Neural crest cell (in vitro differentiated cells): ENCODE measurements around the gene SELENOW. TPM values are rescaled to one million over a fixed set of nuclear protein-coding genes. Genes with fewer than 3 reads are reported as not detected.

Experiments used
- DNase-seq: peaks from one replicate; pipeline ENCODE4 v3.0.0; 2021; ENCODE audit warnings: low read depth, mixed read lengths, low spot score
- H3K27ac Mint-ChIP-seq: one replicate; pipeline ENCODE4 v1.8.0; 2021; ENCODE audit warnings: mild to moderate bottlenecking, mixed read lengths; ENCODE audit not compliant: unreplicated experiment
- H3K27me3 Mint-ChIP-seq: 2 replicates; pipeline ENCODE4 v1.8.0; 2021; ENCODE audit warnings: low read depth, mild to moderate bottlenecking, mixed read lengths
- H3K36me3 Mint-ChIP-seq: 2 replicates; pipeline ENCODE4 v1.8.0; 2021; ENCODE audit warnings: low read depth, mild to moderate bottlenecking, mixed read lengths
- H3K4me1 Mint-ChIP-seq: 2 replicates; pipeline ENCODE4 v1.8.0; 2021; ENCODE audit warnings: mixed read lengths
- H3K4me3 Mint-ChIP-seq: one replicate; pipeline ENCODE4 v1.8.0; 2021; ENCODE audit warnings: mild to moderate bottlenecking, mixed read lengths
- H3K9me3 Mint-ChIP-seq: 2 replicates; pipeline ENCODE4 v1.8.0; 2021; ENCODE audit warnings: mixed read lengths
- total RNA-seq: library from RNA; stranded (reverse); gene quantifications from 2 replicates; pipeline ENCODE4 v1.2.1, GENCODE V29; 2021
- TF ChIP-seq, protein P1 (sequence below): fragments of 200-600 bp; sonication (generic); conservative IDR thresholded peaks from 2 replicates; pipeline ENCODE4 v1.5.0; 2021; ENCODE audit warnings: antibody characterized with exemption, mild to moderate bottlenecking

The SELENOW gene
- total RNA-seq, 1 donor from 2014 or later: 175 TPM

DNA sequence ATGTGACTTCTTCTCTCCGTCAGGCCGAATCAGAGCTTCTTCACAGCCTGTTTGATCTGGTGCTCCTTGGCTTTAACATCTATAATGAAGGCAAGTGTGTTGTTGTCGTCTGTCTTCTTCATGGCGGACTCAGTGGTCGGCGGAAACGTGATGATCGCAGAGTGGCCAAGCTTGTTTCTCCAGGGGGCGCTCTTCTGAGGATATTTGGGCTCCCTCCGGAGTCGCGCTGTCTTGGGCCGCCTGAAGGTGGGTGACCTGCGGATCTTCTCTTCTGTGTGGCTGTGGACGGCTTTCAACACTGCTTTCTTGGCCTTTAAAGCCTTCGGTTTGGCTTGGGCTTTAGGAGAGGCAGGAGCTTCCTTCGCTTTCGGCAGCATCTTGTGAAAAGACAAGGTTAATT lies 16.0 kb downstream of the SELENOW start:
- no peaks in the 10 kb centered on the region for H3K4me1 Mint-ChIP-seq
- no peaks in the 10 kb centered on the region for H3K9me3 Mint-ChIP-seq
- peaks cover 11% of the 10 kb centered on the region for H3K27me3 Mint-ChIP-seq
- no peak overlapping the region for H3K27ac Mint-ChIP-seq
- H3K36me3 Mint-ChIP-seq: peaks cover 3% of the 10 kb centered on the region
- no peak for DNase-seq
- TF ChIP-seq, protein P1, sequence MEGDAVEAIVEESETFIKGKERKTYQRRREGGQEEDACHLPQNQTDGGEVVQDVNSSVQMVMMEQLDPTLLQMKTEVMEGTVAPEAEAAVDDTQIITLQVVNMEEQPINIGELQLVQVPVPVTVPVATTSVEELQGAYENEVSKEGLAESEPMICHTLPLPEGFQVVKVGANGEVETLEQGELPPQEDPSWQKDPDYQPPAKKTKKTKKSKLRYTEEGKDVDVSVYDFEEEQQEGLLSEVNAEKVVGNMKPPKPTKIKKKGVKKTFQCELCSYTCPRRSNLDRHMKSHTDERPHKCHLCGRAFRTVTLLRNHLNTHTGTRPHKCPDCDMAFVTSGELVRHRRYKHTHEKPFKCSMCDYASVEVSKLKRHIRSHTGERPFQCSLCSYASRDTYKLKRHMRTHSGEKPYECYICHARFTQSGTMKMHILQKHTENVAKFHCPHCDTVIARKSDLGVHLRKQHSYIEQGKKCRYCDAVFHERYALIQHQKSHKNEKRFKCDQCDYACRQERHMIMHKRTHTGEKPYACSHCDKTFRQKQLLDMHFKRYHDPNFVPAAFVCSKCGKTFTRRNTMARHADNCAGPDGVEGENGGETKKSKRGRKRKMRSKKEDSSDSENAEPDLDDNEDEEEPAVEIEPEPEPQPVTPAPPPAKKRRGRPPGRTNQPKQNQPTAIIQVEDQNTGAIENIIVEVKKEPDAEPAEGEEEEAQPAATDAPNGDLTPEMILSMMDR: no peak
- H3K4me3 Mint-ChIP-seq: no peak overlapping the region

DNA sequence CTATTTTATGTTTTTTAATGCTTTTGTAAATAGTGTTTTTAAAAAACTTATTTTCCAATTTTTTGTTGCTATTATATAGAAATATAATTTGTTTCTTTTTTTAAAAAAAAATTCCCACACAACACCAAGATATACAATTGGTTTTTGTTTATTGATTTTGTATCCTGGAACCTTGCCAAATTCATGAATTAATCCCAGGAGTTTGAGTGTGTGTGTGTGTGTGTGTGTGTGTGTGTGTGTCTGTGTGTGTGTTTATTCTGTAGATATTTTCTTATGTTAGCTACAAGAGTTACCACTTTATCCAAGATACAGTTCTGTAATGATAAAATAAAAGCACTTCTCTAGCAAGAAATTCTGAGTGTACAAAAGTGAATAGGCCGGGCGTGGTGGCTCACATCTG lies 18.3 kb downstream of the SELENOW start:
- no peak overlapping the region for H3K27ac Mint-ChIP-seq
- H3K9me3 Mint-ChIP-seq: peaks cover 4% of the 10 kb centered on the region
- peaks cover 11% of the 10 kb centered on the region for H3K27me3 Mint-ChIP-seq
- peaks cover 3% of the 10 kb centered on the region for H3K36me3 Mint-ChIP-seq
- TF ChIP-seq, protein P1: no peak
- H3K4me3 Mint-ChIP-seq: no peak overlapping the region
- no peak for DNase-seq
- H3K4me1 Mint-ChIP-seq: no peaks in the 10 kb centered on the region

DNA sequence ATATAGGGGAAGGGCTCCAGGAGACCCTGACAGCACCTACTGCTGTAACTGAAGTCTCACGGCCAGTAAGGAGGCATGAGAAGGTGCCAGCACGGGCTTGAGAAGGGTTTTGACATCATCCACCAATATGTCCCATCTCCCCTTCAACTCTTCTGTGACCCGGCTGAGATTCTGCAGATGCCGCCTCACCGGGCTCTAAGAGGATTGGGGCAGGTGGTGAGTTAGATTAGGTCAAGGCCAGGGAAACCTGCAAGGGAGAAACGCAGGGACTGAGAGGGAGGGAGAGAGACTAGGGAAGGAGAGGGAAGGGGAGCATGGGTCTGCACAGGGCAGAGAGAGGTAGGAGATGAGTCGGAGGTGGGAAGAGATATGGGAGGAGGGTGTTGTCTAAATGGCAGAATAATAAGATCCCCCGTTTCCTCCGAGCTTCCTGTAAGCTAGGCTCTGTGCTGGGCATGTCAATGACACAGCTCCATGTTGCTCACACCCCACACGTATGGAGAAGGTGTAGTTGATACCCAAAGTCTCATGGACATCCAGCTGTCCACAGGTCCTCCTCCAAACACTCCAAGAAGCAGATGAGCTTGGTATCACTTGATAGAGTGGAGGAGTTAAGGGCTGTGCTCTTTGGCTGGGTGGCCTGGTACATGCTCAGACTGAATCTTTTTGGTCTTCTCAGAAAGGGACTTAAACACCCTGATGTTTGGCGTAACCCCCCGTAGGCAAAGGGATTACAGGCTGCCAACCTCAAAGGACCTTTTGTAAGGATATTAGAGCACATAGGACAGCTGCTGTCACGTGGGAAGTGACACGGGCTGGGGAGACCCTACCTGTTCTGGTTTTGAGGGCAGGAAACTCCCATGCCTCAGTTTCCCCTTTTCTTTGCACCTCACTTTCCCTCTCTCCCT lies 19.7 kb downstream of the SELENOW start:
- TF ChIP-seq, protein P1: no peak
- peaks cover 11% of the 10 kb centered on the region for H3K27me3 Mint-ChIP-seq
- H3K4me3 Mint-ChIP-seq: no peak overlapping the region
- H3K27ac Mint-ChIP-seq: no peak overlapping the region
- H3K4me1 Mint-ChIP-seq: no peaks in the 10 kb centered on the region
- DNase-seq: no peak
- peaks cover 4% of the 10 kb centered on the region for H3K9me3 Mint-ChIP-seq
- H3K36me3 Mint-ChIP-seq: peaks cover 3% of the 10 kb centered on the region

DNA sequence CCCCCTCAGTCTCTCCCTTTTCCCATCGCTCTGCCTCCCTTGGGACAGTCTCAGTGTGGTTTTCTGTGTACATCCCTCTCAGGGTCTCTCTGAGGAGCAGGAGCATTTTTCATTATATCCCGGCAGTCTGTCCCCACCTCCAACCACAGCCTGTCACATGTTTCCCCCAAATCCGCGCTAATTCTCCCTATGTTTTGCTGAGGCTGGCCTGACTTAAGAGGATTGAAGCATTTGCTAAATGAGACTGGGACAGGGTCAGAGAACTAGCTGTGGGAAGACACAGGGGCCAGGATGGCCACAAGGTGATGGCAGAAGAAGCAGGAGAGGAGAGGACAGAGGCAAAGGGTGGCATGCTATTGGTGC lies 20.4 kb downstream of the SELENOW start:
- Mint-ChIP-seq H3K27ac (no peak overlapping the region), H3K9me3 (peaks cover 4% of the 10 kb centered on the region), H3K4me1 (no peaks in the 10 kb centered on the region), H3K4me3 (no peak overlapping the region), H3K27me3 (peaks cover 11% of the 10 kb centered on the region), H3K36me3 (peaks cover 3% of the 10 kb centered on the region)
- no peak for DNase-seq
- TF ChIP-seq, protein P1: no peak

DNA sequence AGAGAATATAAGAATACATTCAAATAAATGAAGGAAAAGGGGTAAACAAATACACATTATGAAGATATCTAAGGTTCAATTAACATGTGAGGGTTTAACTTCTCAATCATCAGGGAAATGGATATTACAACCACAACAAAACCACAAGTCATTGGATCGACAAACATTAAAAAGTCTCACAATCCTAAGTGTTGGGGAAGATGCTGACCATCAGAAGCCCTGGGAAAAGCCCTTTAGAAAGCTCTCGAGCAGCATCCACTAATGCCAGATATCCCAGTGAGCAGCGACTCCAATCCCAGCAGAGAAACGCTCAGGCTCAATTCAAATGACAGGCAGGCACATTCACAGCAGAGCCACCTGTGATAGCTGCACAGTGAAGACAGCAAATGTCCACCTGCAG lies 22.8 kb downstream of the SELENOW start:
- no peak overlapping the region for H3K4me3 Mint-ChIP-seq
- peaks cover 11% of the 10 kb centered on the region for H3K27me3 Mint-ChIP-seq
- H3K36me3 Mint-ChIP-seq: peaks cover 3% of the 10 kb centered on the region
- H3K4me1 Mint-ChIP-seq: no peaks in the 10 kb centered on the region
- TF ChIP-seq, protein P1: no peak
- peaks cover 4% of the 10 kb centered on the region for H3K9me3 Mint-ChIP-seq
- no peak overlapping the region for H3K27ac Mint-ChIP-seq
- DNase-seq: no peak
